HL-60/S4 treated with retinoic acid at 250 ng/mL for 4 days and 3 days (cell line): Measurements from ENCODE around the gene FREM3.
"Not testable (repeated sequence)": the region's sequence is repeated elsewhere in the genome, so short reads cannot be mapped to it uniquely, and the experiment has no call there.

Source experiments
- in situ Hi-C: fragments of 300-500 bp; cut with MboI; formaldehyde crosslinking; loops from 2 replicates; pipeline ENCODE4 v1.7.0; 2022; ENCODE audit warnings: low sequenced_read_pairs

The FREM3 gene

DNA sequence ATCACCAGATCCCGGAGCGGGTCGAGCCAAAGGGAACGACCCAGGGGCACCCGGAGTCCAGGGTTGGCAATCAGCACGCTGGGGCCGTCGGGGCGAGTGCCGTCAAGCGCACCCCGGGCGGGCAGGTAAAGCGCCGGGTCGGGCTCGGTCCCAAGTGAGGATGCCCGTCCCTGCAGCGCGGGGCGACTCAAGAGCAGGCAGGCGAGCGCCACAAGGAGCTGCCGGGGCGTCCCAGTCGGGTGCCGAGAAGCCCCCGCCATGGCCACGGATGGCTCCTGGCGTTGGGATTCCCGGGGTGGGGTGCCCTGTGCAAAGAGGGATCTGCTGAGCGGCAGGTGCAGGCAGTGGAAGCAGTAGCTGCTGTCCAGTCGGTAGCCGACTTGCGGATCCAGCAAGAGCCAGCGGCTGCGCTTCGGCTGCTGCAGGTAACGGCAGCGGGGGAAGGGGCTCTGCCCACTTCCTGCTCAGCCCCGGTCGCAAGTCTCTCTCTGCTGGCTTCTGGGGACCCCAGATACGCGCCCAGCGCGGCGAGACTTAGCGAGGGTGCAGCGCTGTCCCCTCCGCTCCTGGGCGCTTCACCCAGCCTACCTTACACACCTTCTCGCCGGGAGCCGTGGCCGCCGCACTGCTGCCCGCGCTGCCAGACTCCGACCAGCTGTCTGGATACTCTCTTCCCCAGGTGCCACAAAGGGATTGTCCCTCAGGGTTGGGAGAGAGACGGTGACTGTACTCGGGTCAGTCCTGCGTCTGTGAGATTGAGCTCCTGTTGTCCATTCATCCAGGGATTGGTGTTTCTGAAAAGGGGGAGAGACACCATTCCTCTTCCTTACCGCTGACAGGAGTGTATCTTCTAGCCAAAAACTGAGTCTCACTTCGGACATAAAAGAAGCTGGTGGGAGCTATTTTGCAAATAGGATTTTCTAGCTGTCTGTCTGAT is at the start of gene FREM3:
FREM3 (minus strand) TSS at position 260 of the 937 bp plus-strand sequence; CDS start at position 260, 0 bp downstream.
- in situ Hi-C loops, result no loop called here

DNA sequence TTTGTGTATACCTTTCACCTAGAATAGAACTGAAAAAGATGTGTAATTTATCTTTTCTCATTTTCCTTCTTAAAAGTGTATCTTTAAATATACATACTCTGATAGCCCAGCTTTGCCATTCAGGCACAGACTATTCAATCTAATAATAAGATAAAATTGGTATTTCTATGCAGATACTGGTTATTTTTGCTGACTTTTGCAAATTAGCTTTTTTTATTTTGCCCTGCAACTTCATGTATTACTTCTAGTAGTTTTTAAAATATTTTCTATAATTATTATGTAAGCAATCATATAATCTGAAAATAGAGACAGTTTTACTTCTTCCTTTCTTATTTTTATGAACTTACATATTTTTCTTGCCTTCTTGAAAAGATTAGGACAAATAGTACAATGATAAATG is 45.4 kb upstream of the FREM3 start:
- in situ Hi-C loops, result no loop called here

DNA sequence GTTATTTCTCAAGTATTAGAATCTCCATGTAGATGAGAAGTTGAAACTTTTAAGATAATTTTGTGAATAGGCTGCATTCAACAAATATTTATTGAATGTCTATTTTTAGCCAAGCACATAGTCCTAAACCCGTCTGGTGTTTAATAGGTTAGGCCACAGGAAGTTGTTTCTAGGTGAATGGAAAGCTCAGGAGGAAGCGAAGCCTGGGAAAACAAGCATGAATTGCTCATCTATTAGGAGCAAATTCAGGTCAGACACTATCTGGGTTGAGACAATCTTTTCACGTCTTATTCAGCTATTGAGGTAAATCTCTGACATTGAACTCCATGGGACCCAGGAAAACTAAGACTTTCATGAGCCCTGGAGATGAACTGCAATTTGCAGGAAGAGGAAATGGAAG is 43.1 kb upstream of the FREM3 start:
- in situ Hi-C loops, result no loop called here

DNA sequence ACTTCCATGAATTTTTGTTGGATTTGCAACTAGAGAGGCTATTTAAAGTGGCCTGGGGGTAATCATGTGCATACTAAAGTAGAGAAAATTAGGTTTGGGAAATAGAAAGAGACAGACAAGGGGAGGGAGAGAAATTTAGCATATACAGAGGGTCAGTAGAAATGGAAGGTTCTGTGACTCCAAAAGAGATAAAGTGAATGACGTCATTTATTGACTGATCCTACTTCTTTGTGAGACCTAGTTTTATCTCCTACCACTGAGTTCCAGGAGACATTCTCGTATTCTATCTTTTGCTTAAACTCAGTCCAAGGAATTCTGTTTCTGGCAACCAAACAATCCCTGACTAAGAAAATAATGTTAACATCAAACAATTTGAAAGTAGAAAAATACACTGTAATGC is 42.4 kb upstream of the FREM3 start:
- in situ Hi-C loops, result no loop called here

DNA sequence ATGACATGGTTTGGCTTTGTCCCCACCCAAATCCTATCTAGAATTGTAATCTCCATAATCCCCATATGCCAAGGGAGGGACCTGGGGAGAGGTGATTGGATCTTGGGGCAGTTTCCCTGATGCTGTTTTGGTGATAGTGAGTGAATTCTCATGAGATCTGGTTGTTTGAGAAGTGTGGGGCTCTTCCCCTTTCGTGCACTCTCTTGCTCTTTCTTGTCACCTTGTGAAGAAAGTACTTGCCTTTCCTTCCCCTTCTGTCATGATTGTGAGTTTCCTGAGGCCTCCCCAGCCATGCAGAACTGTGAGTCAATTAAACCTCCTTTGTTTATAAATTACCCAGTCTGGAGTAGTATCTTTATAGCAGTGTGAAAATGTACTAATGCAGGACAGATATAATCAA is 36.4 kb upstream of the FREM3 start:
- in situ Hi-C loops, result no loop called here

DNA sequence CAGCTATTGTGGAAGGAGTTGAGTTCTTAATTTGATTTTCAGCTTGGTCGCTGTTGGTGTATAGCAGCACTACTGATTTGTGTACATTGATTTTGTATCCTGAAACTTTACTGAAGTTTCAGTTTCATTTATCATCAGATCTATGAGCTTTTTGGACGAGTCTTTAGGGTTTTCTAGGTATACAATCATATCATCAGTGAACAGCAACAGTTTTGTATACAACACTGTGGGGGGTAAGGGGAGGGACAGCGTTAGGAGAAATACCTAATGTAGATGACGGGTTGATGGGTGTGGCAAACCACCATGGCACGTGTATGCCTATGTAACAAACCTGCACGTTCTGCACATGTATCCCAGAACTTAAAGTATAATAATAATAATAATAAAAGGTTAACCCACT is 35.6 kb upstream of the FREM3 start:
- in situ Hi-C loops, result not testable (repeated sequence)

DNA sequence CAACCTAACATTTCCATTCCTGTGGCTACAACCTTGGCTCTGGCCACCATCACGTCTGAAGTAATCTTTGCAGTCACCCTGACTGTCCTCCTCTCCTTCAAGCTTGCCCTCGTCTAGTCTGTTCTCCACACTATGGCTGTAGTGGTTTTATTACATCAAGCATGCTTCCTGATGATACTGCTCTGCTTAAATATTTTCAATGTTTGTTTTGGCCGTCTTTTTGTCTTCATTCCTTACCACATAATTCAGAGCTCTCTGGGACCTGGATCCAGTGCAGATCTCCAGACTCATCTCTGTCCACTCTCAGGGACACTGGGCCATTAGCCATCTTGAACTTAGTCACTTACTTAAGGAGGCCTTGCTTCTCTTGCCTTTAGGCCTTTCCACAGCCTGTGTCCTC is 27.7 kb upstream of the FREM3 start:
- in situ Hi-C loops, result no loop called here

DNA sequence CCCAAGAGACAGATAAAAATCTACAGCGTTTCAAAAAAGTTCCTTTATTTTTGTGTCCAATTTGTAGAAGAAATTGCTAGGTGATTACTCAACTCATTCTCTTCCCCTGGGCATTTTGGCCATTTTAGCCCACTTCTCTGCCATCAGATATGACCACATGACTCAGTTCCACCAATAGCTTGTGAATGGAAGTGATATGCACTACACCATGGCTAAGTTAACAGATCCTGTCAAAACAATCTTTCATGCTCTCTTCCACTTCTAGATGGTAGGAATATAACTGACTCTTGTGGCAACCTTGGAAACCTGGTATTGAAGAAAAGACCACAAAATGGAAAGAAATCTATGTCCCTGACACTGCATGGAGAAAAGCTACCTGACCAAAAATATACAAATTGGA is 26.2 kb upstream of the FREM3 start:
- in situ Hi-C loops, result no loop called here

DNA sequence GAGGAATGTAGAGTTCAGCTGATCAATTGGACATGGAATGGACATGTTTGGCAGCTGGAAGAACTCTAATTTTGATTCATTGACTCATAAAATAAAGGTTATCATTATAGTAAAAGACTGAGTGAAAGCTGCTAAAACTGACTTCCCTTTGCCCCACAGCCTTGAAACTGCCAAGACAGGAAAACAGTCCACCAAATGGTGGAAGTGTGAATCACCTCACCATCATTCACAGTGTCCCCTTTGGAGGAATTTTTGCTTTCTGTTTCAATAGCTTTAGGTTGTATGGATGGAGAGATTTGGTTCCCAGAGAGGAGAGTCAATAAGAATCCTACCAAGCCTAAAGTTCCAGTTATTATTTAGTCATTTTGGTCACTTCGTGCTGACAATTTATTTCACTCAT is 20.8 kb upstream of the FREM3 start:
- in situ Hi-C loops, result no loop called here

DNA sequence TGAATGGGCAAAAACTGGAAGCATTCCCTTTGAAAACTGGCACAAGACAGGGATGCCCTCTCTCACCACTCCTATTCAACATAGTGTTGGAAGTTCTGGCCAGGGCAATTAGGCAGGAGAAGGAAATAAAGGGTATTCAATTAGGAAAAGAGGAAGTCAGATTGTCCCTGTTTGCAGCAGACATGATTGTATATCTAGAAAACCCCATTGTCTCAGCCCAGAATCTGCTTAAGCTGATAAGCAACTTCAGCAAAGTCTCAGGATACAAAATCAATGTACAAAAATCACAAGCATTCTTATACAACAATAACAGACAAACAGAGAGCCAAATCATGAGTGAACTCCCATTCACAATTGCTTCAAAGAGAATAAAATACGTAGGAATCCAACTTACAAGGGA is 18.3 kb upstream of the FREM3 start:
- in situ Hi-C loops, result not testable (repeated sequence)

DNA sequence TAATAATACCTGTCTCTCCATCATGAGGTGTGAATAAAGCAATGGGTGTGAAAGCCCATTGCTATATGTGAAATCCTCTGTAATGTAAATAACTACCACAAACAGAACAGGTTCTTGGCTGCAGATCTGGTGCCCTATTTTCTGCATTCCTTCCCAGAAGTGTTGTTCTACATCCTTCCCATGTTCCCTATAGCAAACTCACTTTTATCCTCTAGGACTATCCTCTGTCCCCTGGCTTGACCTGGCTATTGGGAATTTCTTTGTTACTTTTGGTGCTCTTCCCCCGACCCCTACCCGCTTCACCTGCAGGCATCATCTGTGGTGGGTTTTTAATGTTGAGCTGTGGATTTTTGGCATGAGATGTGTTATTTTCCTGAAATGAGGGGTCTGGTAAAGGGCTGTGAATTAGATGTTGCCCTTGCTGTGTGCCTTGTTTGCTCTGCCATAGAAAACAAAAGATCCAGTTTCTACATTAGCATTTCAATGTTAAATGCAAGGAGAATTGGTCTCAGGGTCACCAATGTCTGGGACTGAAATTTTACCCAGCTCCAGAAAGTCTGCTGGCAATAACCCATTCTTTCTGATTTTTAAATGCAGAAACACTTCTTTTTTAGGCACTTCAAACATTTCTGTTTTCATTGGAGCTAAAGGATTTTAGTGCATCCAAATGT is 13.6 kb upstream of the FREM3 start:
- in situ Hi-C loops, result no loop called here

DNA sequence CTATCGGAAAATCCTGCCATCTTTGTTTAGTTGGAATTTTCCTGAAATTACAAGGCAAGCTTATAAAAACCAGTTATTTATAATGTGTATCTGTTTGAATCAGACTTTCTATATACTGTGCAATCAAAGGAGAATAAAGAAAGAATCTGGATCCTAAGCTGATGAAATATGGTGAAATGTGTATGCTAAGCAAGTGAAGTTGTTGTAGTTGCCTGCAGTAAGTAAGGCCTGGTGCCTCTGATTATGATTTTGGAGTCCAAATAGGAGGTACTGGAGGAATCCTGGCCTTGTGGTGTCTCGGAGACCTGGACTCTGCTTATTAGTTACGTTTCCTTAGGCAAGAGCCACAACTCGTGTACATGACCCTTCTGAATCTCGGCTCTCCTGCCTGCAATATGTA is 13.1 kb upstream of the FREM3 start:
- in situ Hi-C loops, result no loop called here

DNA sequence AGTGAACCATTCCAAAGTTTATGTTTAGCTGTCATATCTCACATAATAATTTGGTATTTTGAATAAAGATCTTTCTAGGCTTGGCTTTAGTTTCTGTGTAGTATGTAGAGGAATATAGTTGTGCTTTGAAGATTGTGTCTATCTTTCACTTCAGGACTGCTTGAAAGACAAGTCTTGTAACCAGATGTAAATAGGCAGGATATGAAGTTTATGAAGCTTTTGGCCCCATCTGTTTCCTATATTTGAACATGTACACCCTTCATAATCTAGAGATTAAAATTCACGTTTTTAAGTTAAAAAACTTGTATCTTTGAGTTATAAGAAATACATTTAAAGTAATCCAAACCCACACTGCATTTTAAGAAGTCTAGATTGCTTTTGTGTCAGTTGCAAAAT is 11.7 kb upstream of the FREM3 start:
- in situ Hi-C loops, result no loop called here

DNA sequence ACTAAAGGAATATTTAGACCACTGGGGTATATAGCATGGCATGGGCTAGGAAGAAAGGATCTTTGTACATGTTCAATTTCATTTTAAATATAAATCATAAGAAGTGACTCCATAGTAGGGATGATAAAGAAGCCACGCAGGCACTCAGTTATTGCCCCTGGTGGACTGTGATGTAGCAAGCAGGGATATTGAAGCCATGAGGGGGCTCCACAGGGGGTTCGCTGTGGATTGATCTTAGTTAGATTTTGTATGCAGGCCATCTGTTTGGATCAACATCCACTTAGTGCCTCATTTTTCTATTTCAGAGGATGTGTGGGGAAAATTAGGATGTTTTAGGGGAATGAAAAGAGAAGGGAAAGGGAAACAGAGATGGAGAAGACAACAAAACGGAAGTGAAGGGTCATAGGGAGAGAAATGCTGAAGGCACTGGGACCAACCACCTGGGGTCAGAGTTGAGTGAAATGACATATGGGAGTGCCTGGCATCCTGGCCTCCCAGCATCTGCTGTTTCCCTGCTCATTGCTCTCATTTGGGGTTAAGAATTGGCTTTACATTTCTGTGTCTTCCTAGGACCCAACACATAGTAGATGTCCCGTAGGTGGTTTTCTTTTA is 11.2 kb upstream of the FREM3 start:
- in situ Hi-C loops, result no loop called here

DNA sequence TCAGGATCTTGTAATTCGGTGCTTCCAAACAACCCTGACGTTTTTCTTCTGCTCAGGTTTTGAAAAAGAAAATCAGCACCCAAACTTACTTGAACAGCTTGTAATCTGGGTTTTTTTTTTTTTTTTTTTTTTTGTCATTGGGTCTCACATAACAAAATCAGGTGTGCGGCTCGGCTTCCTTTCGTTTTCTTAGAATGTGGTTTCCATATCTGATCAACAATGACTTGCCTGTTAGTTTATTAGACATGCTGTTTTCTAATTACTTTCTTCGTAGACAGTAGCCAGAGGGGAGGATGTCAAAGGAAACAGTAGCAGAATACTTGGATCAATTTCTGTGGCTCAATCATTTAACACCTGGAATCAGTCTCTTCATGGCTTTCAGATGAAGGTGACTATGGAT is 890 bp upstream of the FREM3 start:
- in situ Hi-C loops, result no loop called here

DNA sequence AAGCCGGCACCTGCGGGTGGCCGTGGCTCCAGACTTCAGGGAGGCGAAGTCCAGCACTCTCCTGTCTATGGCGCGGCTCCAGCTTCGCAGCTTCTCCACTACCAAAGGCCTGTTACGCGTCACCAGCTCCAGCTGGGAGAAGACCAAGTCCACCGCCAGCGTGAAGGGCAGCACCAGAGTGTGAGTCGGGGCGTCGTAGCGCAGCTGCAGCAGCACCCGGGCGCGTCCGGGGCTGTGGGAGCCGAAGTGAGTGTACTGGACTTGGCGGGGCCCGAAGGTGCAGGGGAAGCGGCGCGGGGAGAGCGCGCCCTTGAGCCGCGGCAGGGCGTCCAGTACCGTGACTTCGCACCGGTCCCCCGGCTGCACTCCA is 444 bp downstream of the FREM3 start:
- in situ Hi-C loops, result no loop called here

DNA sequence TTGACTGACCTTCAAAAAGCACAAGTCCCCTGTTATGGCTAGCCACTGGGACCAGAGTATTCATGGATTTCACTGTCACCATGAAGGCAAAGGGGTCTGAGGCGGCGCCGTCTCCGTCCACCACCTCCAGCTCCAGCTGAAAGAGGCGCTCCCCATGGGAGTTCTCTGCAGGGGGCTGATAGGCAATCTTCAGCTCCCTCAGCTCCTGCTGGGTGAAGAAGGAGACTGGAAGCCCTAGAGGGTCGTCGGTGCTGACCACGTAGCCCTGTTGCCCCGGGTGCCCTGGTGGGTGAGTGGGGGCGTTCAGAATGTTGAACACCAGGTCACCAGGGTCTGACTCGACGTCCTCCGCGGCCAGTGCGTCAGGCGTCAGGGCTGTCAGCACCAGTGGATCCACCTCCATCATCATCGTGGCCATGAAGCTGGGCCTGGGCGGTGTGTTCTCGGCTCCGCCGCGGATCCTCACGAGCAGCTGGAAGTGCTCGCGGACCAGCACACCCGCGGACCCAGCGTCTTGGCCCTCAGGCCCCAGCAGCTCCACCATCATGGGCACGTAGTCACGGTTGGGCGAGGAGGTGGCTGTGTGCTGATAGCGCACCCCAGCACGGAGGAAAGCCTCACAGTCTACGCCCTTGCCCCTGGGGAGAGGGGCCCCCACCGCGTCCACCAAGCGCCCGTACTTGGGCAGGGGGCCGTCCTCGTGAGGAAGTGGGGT is 987 bp downstream of the FREM3 start:
- in situ Hi-C loops, result no loop called here

DNA sequence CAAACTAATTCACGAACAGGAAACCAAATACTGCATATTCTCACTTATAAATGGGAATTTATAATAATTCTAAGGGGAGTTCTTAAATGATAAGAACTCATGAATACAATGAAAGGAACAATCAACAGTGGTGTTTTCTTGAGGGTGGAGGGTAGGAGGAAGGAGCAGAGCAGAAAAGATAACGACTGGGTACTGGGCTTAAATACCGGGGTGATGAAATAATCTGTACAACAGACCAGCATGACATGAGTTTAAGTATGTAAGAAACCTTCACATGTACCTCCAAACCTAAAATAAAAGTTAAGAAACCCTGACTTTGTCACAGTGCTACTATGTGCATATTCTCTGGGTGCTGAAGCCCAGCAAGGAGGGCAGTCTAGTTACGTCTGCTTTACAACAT is 6.6 kb downstream of the FREM3 start:
- in situ Hi-C loops, result no loop called here

DNA sequence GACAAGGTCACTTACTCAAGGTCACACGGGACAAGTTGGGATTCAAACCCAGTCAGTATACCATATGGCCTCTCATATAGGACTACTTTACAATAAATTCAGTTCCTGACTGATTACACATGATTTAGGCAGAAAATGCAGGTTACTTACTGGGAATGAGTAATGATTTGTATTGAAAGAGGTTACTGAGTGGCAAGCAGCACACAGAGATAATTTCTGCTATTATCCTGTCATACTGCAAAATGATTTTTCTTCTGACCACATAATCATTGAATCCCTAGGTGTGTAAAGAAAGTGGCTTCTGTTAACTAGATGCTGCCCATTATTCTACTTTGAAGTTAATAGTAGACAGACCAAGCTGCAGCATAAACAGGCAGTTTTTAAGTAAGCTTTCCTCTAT is 8.2 kb downstream of the FREM3 start:
- in situ Hi-C loops, result no loop called here

DNA sequence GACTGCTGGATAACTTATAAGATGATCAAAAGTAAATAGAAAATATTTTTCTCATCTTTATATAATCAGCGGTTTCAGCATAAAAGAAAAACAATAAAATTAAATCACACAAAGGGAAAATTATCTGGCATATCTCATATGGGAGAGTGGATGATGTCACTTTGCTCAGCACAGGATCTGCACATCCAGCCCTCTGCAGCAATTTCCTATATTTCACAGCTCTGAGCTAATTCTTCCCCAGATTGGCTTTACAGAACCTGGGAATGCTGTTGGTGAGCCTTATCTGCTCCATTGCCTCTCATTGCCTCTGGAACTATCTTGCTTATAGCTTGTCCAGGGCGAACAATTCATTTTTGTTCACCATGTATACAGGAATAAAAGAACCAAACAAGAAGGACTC is 21.0 kb downstream of the FREM3 start:
- in situ Hi-C loops, result no loop called here

DNA sequence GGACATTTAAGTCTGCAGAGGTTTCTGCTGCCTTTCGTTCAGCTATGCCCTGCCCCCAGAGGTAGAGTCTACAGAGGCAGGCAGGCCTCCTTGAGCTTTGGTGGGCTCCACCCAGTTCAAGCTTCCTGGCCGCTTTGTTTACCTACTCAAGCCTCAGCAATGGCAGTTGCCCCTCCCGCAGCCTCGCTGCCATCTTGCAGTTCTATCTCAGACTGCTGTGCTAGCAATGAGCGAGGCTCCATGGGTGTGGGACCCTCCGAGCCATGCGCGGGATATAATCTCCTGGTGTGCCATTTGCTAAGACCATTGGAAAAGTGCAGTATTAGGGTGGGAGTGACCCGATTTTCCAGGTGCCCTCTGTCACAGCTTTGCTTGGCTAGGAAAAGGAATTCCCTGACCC is 26.8 kb downstream of the FREM3 start:
- in situ Hi-C loops, result not testable (repeated sequence)
